ENCODE measurements around the gene CES4A. TPM values are rescaled to one million over a fixed set of nuclear protein-coding genes. Genes with fewer than 3 reads are reported as not detected.
"Not testable (repeated sequence)": the region's sequence is repeated elsewhere in the genome, so short reads cannot be mapped to it uniquely, and the experiment has no call there.

CES4A gene
- polyA plus RNA-seq, 1 donor (not counting 4 experiments of a cell fraction or from before 2014, with no cell fraction given): 6.6 TPM

- Histone ChIP-seq H4K20me1 (ENCODE audit: control insufficient read depth, extremely low read depth, insufficient read depth, low read length) (peaks cover 3% of the 10 kb centered on the region), H2AFZ (ENCODE audit: control insufficient read depth, low read length) (no peak overlapping the region), H3K9me1 (ENCODE audit: control insufficient read depth, extremely low read depth, insufficient read depth, low read length) (no peaks in the 10 kb centered on the region), H3K36me3 (ENCODE audit: control insufficient read depth in 2 of 2, extremely low read depth in 1 of 2, insufficient read depth in 2 of 2, low read length in 2 of 2) (peaks cover 0 to 2% of the 10 kb centered on the region in 2 experiments), H3K27ac (ENCODE audit: control insufficient read depth, insufficient read depth, low read length) (no peak overlapping the region), H3K79me2 (ENCODE audit: control insufficient read depth, insufficient read depth, low read length) (peaks cover 55% of the 10 kb centered on the region), H3K4me1 (ENCODE audit: control insufficient read depth, extremely low read depth, insufficient read depth, low read length) (no peaks in the 10 kb centered on the region), H3K27me3 (ENCODE audit: control insufficient read depth, extremely low read depth, insufficient read depth, low read length) (no peaks in the 10 kb centered on the region), H3K4me3 (ENCODE audit: control insufficient read depth in 2 of 3, extremely low read depth in 1 of 3, insufficient read depth in 2 of 3, low read depth in 1 of 3, low read length in 3 of 3) (no peak overlapping the region), H3K9ac (ENCODE audit: control insufficient read depth, extremely low read depth, insufficient read depth, low read length) (no peak overlapping the region), H3K9me3 (ENCODE audit: control insufficient read depth, low read depth, low read length) (no peaks in the 10 kb centered on the region), H3K4me2 (ENCODE audit: control insufficient read depth, extremely low read depth, insufficient read depth, low read depth, low read length) (no peak overlapping the region)
- dilution Hi-C loops (cut with MboI; ENCODE audit: extremely low pct_ligation_motif_present, low sequenced_read_pairs): no loop called here
- no peak for FAIRE-seq
- no peak for TF ChIP-seq CTCF (optimal IDR thresholded peaks at IDR 0.05 in 1 of 3, IDR thresholded peaks at IDR 0.05 in 1 of 3, conservative IDR thresholded peaks at IDR 0.05 in 1 of 3; ENCODE audit: extremely low read depth in 1 of 3, insufficient read depth in 2 of 3, low read length in 3 of 3)
- no peak for DNase-seq (ENCODE audit: low read depth, low spot score)
Observed at GRCh38 chr16:67040906-67041305, 52.5 kb downstream of the CES4A start.

GRCh38 chr16:67041520-67041919 is 53.1 kb downstream of the CES4A start:
- H4K20me1 ChIP-seq (ENCODE audit: control insufficient read depth, extremely low read depth, insufficient read depth, low read length); H3K27me3 ChIP-seq (ENCODE audit: control insufficient read depth, extremely low read depth, insufficient read depth, low read length); H3K9me3 ChIP-seq (ENCODE audit: control insufficient read depth, low read depth, low read length); DNase-seq (ENCODE audit: low read depth, low spot score); H3K36me3 ChIP-seq (ENCODE audit: control insufficient read depth in 2 of 2, extremely low read depth in 1 of 2, insufficient read depth in 2 of 2, low read length in 2 of 2); H3K4me1 ChIP-seq (ENCODE audit: control insufficient read depth, extremely low read depth, insufficient read depth, low read length); FAIRE-seq; H3K27ac ChIP-seq (ENCODE audit: control insufficient read depth, insufficient read depth, low read length); H3K9ac ChIP-seq (ENCODE audit: control insufficient read depth, extremely low read depth, insufficient read depth, low read length); H3K9me1 ChIP-seq (ENCODE audit: control insufficient read depth, extremely low read depth, insufficient read depth, low read length); dilution Hi-C loops (cut with MboI; ENCODE audit: extremely low pct_ligation_motif_present, low sequenced_read_pairs); H3K4me3 ChIP-seq (ENCODE audit: control insufficient read depth in 2 of 3, extremely low read depth in 1 of 3, insufficient read depth in 2 of 3, low read depth in 1 of 3, low read length in 3 of 3); H2AFZ ChIP-seq (ENCODE audit: control insufficient read depth, low read length); H3K4me2 ChIP-seq (ENCODE audit: control insufficient read depth, extremely low read depth, insufficient read depth, low read depth, low read length): not testable (repeated sequence)
- H3K79me2 ChIP-seq (ENCODE audit: control insufficient read depth, insufficient read depth, low read length): peaks cover 50% of the 10 kb centered on the region

GRCh38 chr16:67043420-67043819 is 55.0 kb downstream of the CES4A start:
- peaks cover 50% of the 10 kb centered on the region for H3K79me2 ChIP-seq (ENCODE audit: control insufficient read depth, insufficient read depth, low read length)
- H3K27ac ChIP-seq (ENCODE audit: control insufficient read depth, insufficient read depth, low read length): no peak overlapping the region
- no peak overlapping the region for H3K4me3 ChIP-seq (ENCODE audit: control insufficient read depth in 2 of 3, extremely low read depth in 1 of 3, insufficient read depth in 2 of 3, low read depth in 1 of 3, low read length in 3 of 3)
- H3K4me1 ChIP-seq (ENCODE audit: control insufficient read depth, extremely low read depth, insufficient read depth, low read length): no peaks in the 10 kb centered on the region
- H3K9me3 ChIP-seq (ENCODE audit: control insufficient read depth, low read depth, low read length): no peaks in the 10 kb centered on the region
- TF ChIP-seq EZH2 (IDR thresholded peaks at IDR 0.05; ENCODE audit: low read length) (no peak), CTCF (optimal IDR thresholded peaks at IDR 0.05 in 1 of 3, IDR thresholded peaks at IDR 0.05 in 1 of 3, conservative IDR thresholded peaks at IDR 0.05 in 1 of 3; ENCODE audit: extremely low read depth in 1 of 3, insufficient read depth in 2 of 3, low read length in 3 of 3) (no peak)
- H3K36me3 ChIP-seq (ENCODE audit: control insufficient read depth in 2 of 2, extremely low read depth in 1 of 2, insufficient read depth in 2 of 2, low read length in 2 of 2): peaks cover 0 to 2% of the 10 kb centered on the region in 2 experiments
- H3K9ac ChIP-seq (ENCODE audit: control insufficient read depth, extremely low read depth, insufficient read depth, low read length): no peak overlapping the region
- H3K9me1 ChIP-seq (ENCODE audit: control insufficient read depth, extremely low read depth, insufficient read depth, low read length): no peaks in the 10 kb centered on the region
- H3K27me3 ChIP-seq (ENCODE audit: control insufficient read depth, extremely low read depth, insufficient read depth, low read length): no peaks in the 10 kb centered on the region
- H2AFZ ChIP-seq (ENCODE audit: control insufficient read depth, low read length): no peak overlapping the region
- H4K20me1 ChIP-seq (ENCODE audit: control insufficient read depth, extremely low read depth, insufficient read depth, low read length): peaks cover 3% of the 10 kb centered on the region
- FAIRE-seq: no peak
- dilution Hi-C loops (cut with MboI; ENCODE audit: extremely low pct_ligation_motif_present, low sequenced_read_pairs): no loop called here
- no peak for DNase-seq (ENCODE audit: low read depth, low spot score)
- H3K4me2 ChIP-seq (ENCODE audit: control insufficient read depth, extremely low read depth, insufficient read depth, low read depth, low read length): no peak overlapping the region
